Calu3 (cell line): Measurements from ENCODE around the gene NNT. TPM values are rescaled to one million over a fixed set of nuclear protein-coding genes. Genes with fewer than 3 reads are reported as not detected.

Experiments used
- BruUV-seq: library from RNA; stranded (reverse); fragments of 400-500 nt; replicated peaks from 2 replicates; lab custom pipeline; 2021; lab: Mats Ljungman, UMichigan
- CTCF ChIA-PET: fragments of 300-600 bp; sonication (Branson Sonifier 250); formaldehyde crosslinking; loops from one replicate; lab custom pipeline; 2022; ENCODE audit warnings: antibody characterized with exemption; lab: Charles Lee
- DNase-seq: peaks from one replicate; pipeline ENCODE4 v3.0.0; 2022
- H3K27ac Mint-ChIP-seq: one replicate; pipeline ENCODE4 v1.8.0; 2022; ENCODE audit warnings: mixed read lengths; ENCODE audit not compliant: unreplicated experiment
- H3K27me3 Mint-ChIP-seq: one replicate; pipeline ENCODE4 v1.8.0; 2022; ENCODE audit warnings: mixed read lengths; ENCODE audit not compliant: unreplicated experiment
- H3K36me3 Mint-ChIP-seq: one replicate; pipeline ENCODE4 v1.8.0; 2022; ENCODE audit warnings: mild to moderate bottlenecking, moderate library complexity, mixed read lengths; ENCODE audit not compliant: insufficient read depth, unreplicated experiment
- H3K4me1 Mint-ChIP-seq: one replicate; pipeline ENCODE4 v1.8.0; 2022; ENCODE audit warnings: mild to moderate bottlenecking, low read depth, mixed read lengths; ENCODE audit not compliant: unreplicated experiment
- H3K4me3 Mint-ChIP-seq: one replicate; pipeline ENCODE4 v1.8.0; 2022; ENCODE audit warnings: mild to moderate bottlenecking, low read depth, moderate library complexity, mixed read lengths; ENCODE audit not compliant: unreplicated experiment
- H3K9me3 Mint-ChIP-seq: one replicate; pipeline ENCODE4 v1.8.0; 2022; ENCODE audit warnings: low read depth, mixed read lengths; ENCODE audit not compliant: unreplicated experiment
- intact Hi-C: fragments of 100-400 bp; cut with micrococcal nuclease; formaldehyde crosslinking; loops from one replicate; pipeline ENCODE4 v1.10.0; 2022; ENCODE audit not compliant: unreplicated experiment
- total RNA-seq: library from RNA; stranded (reverse); gene quantifications from 2 replicates; pipeline ENCODE4 v1.2.3, GENCODE V29; 2022
- TF ChIP-seq, protein P1 (sequence below): fragments of 200-600 bp; IDR thresholded peaks from one replicate; pipeline ENCODE4 v1.8.0; 2022; ENCODE audit warnings: antibody characterized with exemption; ENCODE audit not compliant: unreplicated experiment

NNT gene
- total RNA-seq, 1 experiment from 2014 or later: 72.4 TPM

DNA sequence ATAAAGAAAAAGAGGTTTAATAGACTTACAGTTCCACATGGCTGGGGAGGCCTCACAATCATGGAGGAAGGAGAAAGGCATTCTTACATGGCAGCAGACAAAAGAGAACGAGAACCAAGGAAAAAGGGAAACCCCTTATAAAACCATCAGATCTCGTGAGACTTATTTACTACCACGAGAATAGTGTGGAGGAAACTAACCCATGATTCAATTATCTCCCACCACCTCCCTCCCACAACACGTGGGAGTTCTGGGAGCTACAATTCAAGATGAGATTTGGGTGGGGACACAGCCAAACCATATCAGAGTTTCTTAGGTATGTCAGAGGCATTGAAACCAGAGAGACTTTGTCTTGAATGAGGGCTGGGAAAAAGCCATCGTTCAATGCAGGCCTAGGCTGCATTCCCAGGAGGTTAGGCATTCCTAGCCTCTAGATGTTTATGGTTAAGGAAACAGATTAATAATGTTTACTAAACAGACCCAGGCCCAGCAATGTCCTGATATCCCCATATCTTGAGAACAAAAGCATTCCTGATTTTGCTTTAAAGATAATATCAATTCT, 38.6 kb upstream of the NNT start:
- no peak overlapping the region for H3K4me3 Mint-ChIP-seq
- no TSS peak for BruUV-seq
- CTCF ChIA-PET: no interaction called here
- intact Hi-C loops: no loop called here
- no peaks in the 10 kb centered on the region for H3K4me1 Mint-ChIP-seq
- H3K27ac Mint-ChIP-seq: no peak overlapping the region
- TF ChIP-seq, protein P1, sequence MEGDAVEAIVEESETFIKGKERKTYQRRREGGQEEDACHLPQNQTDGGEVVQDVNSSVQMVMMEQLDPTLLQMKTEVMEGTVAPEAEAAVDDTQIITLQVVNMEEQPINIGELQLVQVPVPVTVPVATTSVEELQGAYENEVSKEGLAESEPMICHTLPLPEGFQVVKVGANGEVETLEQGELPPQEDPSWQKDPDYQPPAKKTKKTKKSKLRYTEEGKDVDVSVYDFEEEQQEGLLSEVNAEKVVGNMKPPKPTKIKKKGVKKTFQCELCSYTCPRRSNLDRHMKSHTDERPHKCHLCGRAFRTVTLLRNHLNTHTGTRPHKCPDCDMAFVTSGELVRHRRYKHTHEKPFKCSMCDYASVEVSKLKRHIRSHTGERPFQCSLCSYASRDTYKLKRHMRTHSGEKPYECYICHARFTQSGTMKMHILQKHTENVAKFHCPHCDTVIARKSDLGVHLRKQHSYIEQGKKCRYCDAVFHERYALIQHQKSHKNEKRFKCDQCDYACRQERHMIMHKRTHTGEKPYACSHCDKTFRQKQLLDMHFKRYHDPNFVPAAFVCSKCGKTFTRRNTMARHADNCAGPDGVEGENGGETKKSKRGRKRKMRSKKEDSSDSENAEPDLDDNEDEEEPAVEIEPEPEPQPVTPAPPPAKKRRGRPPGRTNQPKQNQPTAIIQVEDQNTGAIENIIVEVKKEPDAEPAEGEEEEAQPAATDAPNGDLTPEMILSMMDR: no peak
- H3K27me3 Mint-ChIP-seq: no peaks in the 10 kb centered on the region
- H3K9me3 Mint-ChIP-seq: no peaks in the 10 kb centered on the region
- no peak for DNase-seq
- H3K36me3 Mint-ChIP-seq: no peaks in the 10 kb centered on the region

DNA sequence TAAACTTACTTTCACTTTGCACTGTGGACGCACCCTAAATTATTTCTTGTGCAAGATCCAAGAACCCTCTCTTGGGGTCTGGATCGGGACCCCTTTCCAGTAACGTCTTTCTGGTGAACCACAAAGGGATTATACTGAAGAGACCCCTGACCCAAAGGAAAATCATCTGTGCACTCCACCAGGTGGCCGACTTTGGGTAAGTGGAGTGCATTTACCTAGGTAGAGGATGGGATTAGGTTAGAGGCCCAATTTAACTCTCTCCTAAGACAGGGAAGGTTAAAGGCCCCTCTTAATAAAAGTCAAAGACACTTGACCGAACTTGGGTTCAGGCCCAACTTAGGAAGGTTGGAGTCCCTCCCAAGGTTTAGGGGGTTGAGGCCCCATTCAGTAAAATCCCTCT, 37.9 kb upstream of the NNT start:
- H3K9me3 Mint-ChIP-seq: no peaks in the 10 kb centered on the region
- TF ChIP-seq, protein P1: no peak
- intact Hi-C loops: no loop called here
- H3K27ac Mint-ChIP-seq: no peak overlapping the region
- BruUV-seq: no TSS peak
- H3K36me3 Mint-ChIP-seq: no peaks in the 10 kb centered on the region
- no peak for DNase-seq
- no peak overlapping the region for H3K4me3 Mint-ChIP-seq
- H3K27me3 Mint-ChIP-seq: no peaks in the 10 kb centered on the region
- H3K4me1 Mint-ChIP-seq: no peaks in the 10 kb centered on the region
- CTCF ChIA-PET: no interaction called here

DNA sequence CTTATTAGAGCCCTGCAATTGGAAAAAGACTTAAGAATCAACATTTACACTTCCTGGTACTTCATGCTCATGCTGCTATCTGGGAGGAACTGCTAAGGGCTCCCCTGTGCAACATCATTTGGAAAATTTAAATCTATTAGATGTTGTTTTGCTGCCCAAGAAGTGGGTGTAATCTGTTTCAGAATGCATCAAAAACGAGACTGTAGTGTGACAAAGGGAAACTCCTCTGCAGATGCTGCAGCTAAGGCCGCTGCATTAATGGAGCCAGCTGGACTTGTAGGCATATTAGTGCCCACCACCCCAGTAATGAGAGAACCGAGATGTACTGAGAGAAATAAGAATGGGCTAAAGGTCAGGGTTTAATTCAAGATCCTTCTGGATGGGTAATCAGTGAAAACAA, 35.0 kb upstream of the NNT start:
- no TSS peak for BruUV-seq
- TF ChIP-seq, protein P1: no peak
- no peak overlapping the region for H3K27ac Mint-ChIP-seq
- no peaks in the 10 kb centered on the region for H3K4me1 Mint-ChIP-seq
- no peak for DNase-seq
- no peak overlapping the region for H3K4me3 Mint-ChIP-seq
- intact Hi-C loops: no loop called here
- CTCF ChIA-PET: no interaction called here
- H3K27me3 Mint-ChIP-seq: no peaks in the 10 kb centered on the region
- H3K9me3 Mint-ChIP-seq: no peaks in the 10 kb centered on the region
- H3K36me3 Mint-ChIP-seq: no peaks in the 10 kb centered on the region

DNA sequence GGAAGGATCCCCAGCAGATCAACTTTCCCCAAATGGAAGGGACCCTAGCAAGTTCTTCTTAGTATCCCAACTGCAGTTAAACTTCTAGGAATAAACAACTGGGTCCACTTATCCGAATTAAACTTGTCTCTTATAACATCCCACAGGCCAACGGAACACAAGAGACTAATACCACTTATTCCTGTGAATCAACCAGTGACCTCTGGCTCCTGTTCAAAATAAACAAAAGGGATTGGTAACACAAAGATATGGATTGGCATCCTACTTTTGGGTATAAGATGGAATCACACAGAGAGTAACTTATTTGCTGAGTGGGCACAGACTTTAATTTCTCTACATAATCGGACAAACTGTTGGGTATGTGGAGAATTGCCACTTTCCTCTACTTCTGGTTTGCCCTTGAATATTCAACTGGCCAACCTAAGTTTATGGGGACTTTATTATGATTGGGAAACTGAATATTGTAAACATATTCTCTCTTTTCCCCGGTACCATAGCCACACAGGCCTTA, 33.7 kb upstream of the NNT start:
- intact Hi-C loops: no loop called here
- H3K9me3 Mint-ChIP-seq: no peaks in the 10 kb centered on the region
- BruUV-seq: no TSS peak
- CTCF ChIA-PET: no interaction called here
- no peaks in the 10 kb centered on the region for H3K27me3 Mint-ChIP-seq
- H3K27ac Mint-ChIP-seq: no peak overlapping the region
- H3K4me1 Mint-ChIP-seq: no peaks in the 10 kb centered on the region
- no peak for DNase-seq
- no peak overlapping the region for H3K4me3 Mint-ChIP-seq
- TF ChIP-seq, protein P1: no peak
- no peaks in the 10 kb centered on the region for H3K36me3 Mint-ChIP-seq
